ENCODE data around the gene PTHLH. TPM values are rescaled to one million over a fixed set of nuclear protein-coding genes. Genes with fewer than 3 reads are reported as not detected.

PTHLH gene
- 0.17 and 0.47 TPM in 2 replicates for total RNA-seq

DNA sequence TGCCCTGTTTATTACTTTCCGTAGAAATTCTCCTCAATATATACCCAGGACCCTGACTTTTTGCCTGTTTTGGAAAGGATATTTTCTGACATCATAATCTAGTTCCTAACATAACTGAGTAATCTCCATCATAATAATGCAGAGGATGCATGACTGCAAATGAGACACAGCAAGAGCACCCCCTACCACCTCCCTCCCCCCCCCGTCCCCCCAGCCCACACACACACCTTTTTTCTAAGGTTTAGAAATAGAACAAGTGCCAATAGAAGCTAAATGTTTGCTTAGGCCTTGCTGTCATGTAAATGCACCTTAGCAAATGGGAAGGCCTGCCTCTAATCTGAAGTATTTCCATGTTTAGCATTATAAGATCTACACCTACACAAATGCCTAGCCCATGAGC is at the start of gene PTHLH:
Gene PTHLH (minus strand): TSS at position 13 of the 400 bp plus-strand sequence. CDS start 3,239 bp downstream, outside the sequence.

Other genes with a start within 250 kb of the PTHLH start
- gene KLHL42, start 192.5 kb downstream of the PTHLH start, total RNA-seq, result 15.9 and 22.3 TPM in 2 replicates
- gene MANSC4, start 192.5 kb downstream of the PTHLH start, total RNA-seq, result 0.09 TPM in 1 of 2 replicates, not detected in the other
- gene CCDC91, start 217.7 kb upstream of the PTHLH start, total RNA-seq, result 23.4 and 24.9 TPM in 2 replicates

All from bronchial smooth muscle cell (primary cell).